ENCODE data around the gene TPM3.

DNA sequence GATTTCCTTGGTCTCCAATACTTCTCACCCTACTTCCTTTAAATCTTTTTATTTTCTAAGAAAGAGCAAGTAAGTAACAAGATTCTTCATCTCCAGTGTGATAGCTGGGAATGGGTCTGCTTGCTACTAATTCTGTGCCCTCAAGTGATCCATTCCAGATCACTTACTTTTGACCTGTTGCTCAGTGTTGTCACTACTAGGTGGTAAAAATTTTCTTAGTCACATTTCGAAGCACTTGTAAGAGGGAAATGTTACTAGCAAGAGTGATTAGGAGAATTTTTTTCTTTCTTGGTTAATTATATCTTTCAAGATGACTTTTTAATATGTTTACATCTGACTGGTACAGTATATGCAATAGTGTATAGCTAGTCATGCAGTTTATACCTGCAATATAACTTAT, 31.0 kb upstream of the TPM3 start:
- TF ChIP-seq, protein P1, sequence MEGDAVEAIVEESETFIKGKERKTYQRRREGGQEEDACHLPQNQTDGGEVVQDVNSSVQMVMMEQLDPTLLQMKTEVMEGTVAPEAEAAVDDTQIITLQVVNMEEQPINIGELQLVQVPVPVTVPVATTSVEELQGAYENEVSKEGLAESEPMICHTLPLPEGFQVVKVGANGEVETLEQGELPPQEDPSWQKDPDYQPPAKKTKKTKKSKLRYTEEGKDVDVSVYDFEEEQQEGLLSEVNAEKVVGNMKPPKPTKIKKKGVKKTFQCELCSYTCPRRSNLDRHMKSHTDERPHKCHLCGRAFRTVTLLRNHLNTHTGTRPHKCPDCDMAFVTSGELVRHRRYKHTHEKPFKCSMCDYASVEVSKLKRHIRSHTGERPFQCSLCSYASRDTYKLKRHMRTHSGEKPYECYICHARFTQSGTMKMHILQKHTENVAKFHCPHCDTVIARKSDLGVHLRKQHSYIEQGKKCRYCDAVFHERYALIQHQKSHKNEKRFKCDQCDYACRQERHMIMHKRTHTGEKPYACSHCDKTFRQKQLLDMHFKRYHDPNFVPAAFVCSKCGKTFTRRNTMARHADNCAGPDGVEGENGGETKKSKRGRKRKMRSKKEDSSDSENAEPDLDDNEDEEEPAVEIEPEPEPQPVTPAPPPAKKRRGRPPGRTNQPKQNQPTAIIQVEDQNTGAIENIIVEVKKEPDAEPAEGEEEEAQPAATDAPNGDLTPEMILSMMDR (conservative IDR thresholded peaks at IDR 0.05; ENCODE audit: low read length): no peak
- no peak for TF ChIP-seq EZH2phosphoT487 (IDR thresholded peaks at IDR 0.05; ENCODE audit: borderline replicate concordance)

All from Loucy (cell line).